GM12892 (cell line): ENCODE measurements around the gene BCAS4.

Experiments
- POLR2A ChIP-seq: IDR thresholded peaks from 2 replicates; pipeline ENCODE4 v1.6.1; 2011; ENCODE audit warnings: low read depth, low read length, control low read depth
- POLR2AphosphoS5 ChIP-seq: IDR thresholded peaks from 2 replicates; pipeline ENCODE4 v1.6.1; 2011; ENCODE audit warnings: low read depth, low read length, control low read depth
- TAF1 ChIP-seq: IDR thresholded peaks from 2 replicates; pipeline ENCODE4 v1.6.1; 2011; ENCODE audit warnings: low read depth, mild to moderate bottlenecking, control low read depth, low read length, borderline replicate concordance

DNA sequence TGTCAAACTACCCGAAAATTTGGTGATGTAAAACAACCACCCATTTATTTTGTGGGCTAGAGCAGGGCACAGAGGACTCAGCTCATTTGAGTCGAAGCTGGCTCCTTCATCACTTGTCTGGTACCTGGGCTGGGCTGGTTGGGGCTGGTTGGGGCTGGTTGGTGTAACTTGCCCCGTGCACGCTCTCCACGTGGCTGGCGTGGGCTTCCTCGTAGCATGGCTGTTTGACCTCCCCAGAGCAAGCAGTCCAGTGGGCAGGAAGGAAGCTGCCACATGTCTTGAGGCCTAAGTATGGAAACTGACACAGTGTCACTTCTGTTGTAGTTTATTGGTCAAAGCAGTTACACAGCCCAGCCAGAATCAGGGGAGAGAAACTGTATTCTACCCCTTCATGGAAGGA, 27.1 kb downstream of the BCAS4 start:
- TF ChIP-seq POLR2AphosphoS5 = no peak
- TF ChIP-seq POLR2A = no peak
- no peak for TF ChIP-seq TAF1
